AG09309 (cell line): ENCODE results near the gene TRIM69.
"Not testable (repeated sequence)": the region's sequence is repeated elsewhere in the genome, so short reads cannot be mapped to it uniquely, and the experiment has no call there.

Experiments
- DNase-seq: peaks from one replicate; pipeline ENCODE4 v3.0.0-alpha.2; 2010; ENCODE audit warnings: low read depth
- H3K4me3 ChIP-seq: 2 replicates; pipeline ENCODE4 v1.5.1; 2011; ENCODE audit warnings: mild to moderate bottlenecking, low read depth, low read length, moderate library complexity; ENCODE audit not compliant: control insufficient read depth
- TF ChIP-seq, protein P1 (sequence below): IDR thresholded peaks from 2 replicates; pipeline ENCODE4 v1.5.1; 2011; ENCODE audit warnings: mild to moderate bottlenecking, low read depth, low read length, inconsistent platforms; ENCODE audit not compliant: insufficient read depth, control insufficient read depth; ENCODE audit errors: missing control alignments

Gene TRIM69

DNA sequence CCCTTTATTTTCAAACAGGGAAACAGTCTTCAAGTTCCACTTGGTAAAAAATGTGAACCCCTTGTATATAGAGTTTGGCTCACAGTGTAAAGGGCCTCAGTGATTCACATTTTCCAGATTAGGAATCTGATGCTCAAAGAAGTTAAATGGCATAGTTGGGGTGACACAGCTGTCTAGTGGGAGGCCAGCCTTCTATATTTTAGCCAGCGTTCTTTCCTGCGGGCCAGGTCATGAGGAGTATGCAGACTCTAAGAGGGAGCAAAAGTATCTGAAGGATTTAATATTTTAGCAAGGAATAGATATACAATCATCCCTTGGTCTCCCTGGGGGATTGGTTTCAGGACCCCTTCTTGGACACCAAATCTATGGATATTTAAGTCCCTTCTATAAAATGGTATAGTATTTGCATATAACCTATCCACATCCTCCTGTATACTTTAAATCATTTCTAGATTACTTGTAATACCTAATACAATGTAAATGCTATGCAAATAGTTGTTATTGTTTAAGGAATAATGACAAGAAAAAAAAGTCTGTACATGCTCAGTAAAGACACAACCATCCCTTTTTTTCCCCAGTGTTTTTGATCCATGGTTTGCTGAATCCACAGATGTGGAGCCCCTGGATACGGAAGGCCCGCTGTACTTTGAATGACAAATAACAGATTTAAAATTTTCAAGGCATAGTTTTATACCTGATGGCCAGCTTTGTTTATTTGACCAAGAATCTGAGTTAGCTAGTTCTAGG, 18.0 kb upstream of the TRIM69 start:
- TF ChIP-seq, protein P1, sequence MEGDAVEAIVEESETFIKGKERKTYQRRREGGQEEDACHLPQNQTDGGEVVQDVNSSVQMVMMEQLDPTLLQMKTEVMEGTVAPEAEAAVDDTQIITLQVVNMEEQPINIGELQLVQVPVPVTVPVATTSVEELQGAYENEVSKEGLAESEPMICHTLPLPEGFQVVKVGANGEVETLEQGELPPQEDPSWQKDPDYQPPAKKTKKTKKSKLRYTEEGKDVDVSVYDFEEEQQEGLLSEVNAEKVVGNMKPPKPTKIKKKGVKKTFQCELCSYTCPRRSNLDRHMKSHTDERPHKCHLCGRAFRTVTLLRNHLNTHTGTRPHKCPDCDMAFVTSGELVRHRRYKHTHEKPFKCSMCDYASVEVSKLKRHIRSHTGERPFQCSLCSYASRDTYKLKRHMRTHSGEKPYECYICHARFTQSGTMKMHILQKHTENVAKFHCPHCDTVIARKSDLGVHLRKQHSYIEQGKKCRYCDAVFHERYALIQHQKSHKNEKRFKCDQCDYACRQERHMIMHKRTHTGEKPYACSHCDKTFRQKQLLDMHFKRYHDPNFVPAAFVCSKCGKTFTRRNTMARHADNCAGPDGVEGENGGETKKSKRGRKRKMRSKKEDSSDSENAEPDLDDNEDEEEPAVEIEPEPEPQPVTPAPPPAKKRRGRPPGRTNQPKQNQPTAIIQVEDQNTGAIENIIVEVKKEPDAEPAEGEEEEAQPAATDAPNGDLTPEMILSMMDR, result no peak
- H3K4me3 ChIP-seq, result no peak overlapping the region
- no peak for DNase-seq

DNA sequence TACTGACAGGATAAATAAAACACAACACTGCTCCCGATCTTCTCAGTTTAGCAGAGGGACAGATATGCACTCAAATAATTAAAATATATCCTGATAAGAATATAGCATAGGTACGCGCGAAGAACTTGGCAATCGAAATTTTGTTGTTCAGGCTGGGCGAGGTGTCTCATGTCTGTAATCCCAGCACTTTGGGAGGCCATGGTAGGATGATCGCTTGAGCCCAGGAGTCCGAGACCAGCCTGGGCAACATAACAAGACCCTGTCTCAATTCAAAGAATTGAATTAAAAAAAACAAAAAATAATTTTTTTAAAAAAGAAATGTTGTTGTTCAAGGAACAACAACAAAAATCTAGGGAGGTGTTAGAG, 17.4 kb upstream of the TRIM69 start:
- no peak for DNase-seq
- no peak overlapping the region for H3K4me3 ChIP-seq
- TF ChIP-seq, protein P1, result no peak

DNA sequence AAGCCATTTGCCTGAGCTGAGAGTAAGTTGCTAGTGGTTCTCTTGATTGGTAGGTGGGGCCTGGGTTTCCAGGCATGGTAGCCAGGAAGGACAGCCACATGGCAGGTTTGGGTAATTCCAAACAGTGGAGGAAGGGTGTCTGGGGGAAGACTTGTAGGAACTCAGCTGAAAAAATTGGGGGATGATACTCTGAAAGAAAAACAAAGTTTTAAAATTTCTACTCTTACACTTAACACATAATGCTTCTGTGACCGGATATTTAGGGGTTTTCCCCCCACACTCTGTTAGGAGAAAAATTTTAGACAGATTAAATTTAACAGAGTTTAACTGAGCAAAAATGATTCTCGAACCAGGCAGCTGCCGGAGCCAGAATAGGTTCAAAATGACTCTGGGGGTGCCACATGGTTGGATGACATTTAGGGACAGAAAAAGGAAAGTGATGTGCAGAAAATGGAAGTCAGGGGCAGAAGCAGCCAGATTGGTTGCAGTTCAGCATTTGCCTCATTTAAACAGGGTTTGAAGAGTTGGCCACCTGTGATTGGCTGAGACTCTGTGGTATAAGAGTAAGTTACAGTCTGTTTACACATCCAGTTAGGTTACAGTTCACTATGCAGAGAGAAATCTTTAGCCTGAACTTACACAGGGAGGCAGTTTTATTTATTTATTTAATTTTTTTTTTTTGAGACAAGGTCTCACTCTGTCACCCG, 16.9 kb upstream of the TRIM69 start:
- TF ChIP-seq, protein P1, result no peak
- DNase-seq, result no peak
- H3K4me3 ChIP-seq, result no peak overlapping the region

DNA sequence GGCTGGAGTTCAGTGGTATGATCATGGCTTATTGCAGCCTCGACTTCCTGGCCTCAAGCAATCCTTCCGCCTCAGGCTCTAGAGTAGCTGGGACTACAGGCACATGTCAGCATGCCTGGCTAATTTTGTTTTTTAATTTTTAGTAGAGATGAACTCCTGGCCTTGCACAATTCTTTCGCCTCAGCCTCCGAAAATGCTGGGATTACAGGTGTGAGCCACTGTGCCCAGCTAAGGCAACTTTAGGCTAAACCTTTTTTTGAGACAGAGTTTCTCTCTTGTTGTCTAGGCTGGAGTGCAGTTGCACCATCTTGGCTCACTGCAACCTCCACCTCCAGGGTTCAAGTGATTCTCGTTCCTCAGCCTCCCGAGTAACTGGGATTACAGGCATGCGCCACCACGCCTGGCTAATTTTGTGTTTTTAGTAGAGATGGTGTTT, 16.3 kb upstream of the TRIM69 start:
- not testable (repeated sequence) for DNase-seq

DNA sequence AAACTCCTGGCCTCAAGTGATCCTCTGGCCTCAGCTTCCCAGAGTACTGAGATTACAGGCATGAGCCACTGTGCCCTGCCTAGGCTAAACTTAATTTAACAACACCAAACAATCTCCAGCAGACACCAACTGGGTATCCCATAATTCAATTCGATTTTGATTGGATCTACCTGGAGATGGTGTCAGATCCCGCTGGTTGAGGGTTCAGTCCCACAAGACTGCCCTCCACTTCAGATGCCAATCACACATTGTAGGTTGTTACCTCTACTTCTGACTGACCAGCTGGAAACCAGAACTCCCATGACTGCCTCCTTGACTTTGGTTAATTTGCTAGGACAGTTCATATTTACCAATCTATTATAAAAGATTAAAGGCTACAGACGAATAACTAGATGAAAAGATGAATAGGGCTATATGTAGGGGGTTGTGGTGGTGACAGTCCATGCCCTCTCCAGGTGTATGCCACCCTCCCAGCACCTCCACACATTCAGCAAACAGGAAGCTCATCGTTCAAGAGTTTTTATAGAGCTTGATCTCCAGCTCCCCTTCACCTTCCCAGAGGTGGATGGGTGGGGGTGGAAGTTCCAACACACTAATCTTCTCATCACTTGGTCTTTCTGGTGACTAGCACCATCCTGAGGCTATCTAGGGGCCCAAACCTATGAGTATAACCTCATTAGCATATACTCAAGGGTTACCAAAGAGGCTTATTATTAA, 15.7 kb upstream of the TRIM69 start:
- TF ChIP-seq, protein P1, result no peak
- no peak for DNase-seq
- H3K4me3 ChIP-seq, result no peak overlapping the region

More for the DNA sequence above, 16.3 kb upstream of the TRIM69 start:
- not testable (repeated sequence) for H3K4me3 ChIP-seq

DNA sequence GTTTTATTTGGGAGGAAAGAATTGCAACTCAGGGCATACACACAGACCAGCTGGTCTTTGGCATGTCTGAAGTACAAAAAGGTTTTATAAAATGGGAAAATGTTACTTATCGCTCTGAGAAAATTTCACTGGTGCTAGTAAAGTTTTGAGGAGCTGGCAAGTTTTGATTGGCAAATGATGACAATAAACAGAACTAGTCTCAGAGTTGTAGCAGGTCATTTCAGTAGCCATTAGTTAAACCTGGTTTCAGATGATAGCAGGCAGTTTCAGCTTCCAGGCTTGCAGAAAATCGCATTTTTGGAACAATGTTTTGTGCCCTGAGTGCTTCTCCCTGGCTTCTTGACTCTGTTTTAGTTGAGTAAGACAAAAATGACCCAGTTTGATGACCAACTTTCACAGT, 14.3 kb upstream of the TRIM69 start:
- TF ChIP-seq, protein P1, result no peak
- H3K4me3 ChIP-seq, result no peak overlapping the region
- DNase-seq, result no peak

DNA sequence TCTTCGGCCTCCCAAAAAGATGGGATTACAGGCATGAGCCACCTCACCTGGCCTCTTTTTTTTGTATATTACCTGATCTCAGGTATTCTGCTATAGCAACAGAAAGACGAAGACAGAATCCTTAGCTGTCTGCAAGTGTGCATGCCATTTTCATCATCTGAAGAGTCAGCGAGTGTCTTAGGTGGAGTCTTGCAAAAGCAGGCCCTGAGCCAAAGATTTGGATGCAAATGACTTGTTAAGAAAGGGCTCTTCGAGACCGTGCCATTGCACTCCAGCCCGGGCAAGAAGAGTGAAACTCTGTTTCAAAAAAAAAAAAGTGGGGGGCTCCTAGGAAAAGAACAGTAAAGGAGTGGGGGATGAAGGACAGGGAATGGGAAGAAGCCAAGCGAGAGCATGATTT, 10.2 kb upstream of the TRIM69 start:
- no peak overlapping the region for H3K4me3 ChIP-seq
- no peak for DNase-seq
- TF ChIP-seq, protein P1, result no peak
